Peyer's patch (tissue), 4 donors: ENCODE data around the gene FBXO39. TPM values are rescaled to one million over a fixed set of nuclear protein-coding genes. Genes with fewer than 3 reads are reported as not detected.
A peak's percentile ranks its signal among the peaks of the same experiment; 100 is the strongest.

Experiments
- DNase-seq, 3 donors: peaks; one replicate each; pipeline ENCODE4 v3.0.0-alpha.2; 2017 to 2019
- H3K27ac ChIP-seq, 4 donors: fragments of 200-600 bp; sonication (generic); one replicate each; pipeline ENCODE4 v1.5.1; 2016 to 2019
- H3K27me3 ChIP-seq, 2 donors: fragments of 200-600 bp; sonication (generic); one replicate each; pipeline ENCODE4 v1.5.1; 2019
- H3K36me3 ChIP-seq, 3 donors: fragments of 200-600 bp; sonication (generic); one replicate each; pipeline ENCODE4 v1.5.1; 2016 to 2019
- H3K4me1 ChIP-seq, 4 donors: fragments of 200-600 bp; sonication (generic); one replicate each; pipeline ENCODE4 v1.5.1; 2016 to 2019
- H3K4me3 ChIP-seq, 4 donors: fragments of 200-600 bp; sonication (generic); 1 replicate in 3 of 4; 2 replicates in 1 of 4; pipeline ENCODE4 v1.5.1; 2016 to 2019; ENCODE audit warnings: mild to moderate bottlenecking in 1 of 4
- H3K9me3 ChIP-seq, 4 donors: fragments of 200-600 bp; sonication (generic); one replicate each; pipeline ENCODE4 v1.5.1; 2016 to 2019; ENCODE audit warnings: mild to moderate bottlenecking in 1 of 4
- CTCF ChIP-seq, 6 experiments: fragments of 450-650 bp in 4 of 6; fragments of 200-600 bp in 2 of 6; sonication (generic) in 1 of 6; IDR thresholded peaks; one replicate each; pipeline ENCODE4 v1.5.1; 2017 to 2019; ENCODE audit warnings: antibody characterized with exemption in 6 of 6, mild to moderate bottlenecking in 3 of 6, moderate library complexity in 1 of 6
- POLR2A ChIP-seq, 2 donors: fragments of 450-650 bp; IDR thresholded peaks; one replicate each; pipeline ENCODE4 v1.5.1; 2017; ENCODE audit warnings: antibody characterized with exemption in 2 of 2, mild to moderate bottlenecking in 2 of 2, moderate library complexity in 2 of 2
- small RNA-seq, 2 donors: library from RNA; depleted of rRNA; stranded (forward); fragments of <200 nt; gene quantifications; one replicate each; pipeline ENCODE3, GENCODE V24; 2016
- total RNA-seq, 4 donors: library from RNA; depleted of rRNA; stranded (reverse); fragments of >200 nt; gene quantifications; one replicate each; pipeline ENCODE4 v1.1.0, GENCODE V29; 2016

FBXO39 gene
- total RNA-seq, 4 donors from 2014 or later = 0.53 to 4.1 TPM; not detected in 2

- Histone ChIP-seq H3K27me3 (no peaks in the 10 kb centered on the region), H3K4me3 (no peak overlapping the region), H3K4me1 (no peaks in the 10 kb centered on the region), H3K36me3 (no peaks in the 10 kb centered on the region), H3K27ac (no peak overlapping the region), H3K9me3 (no peaks in the 10 kb centered on the region)
- no peak for DNase-seq
- no peak for TF ChIP-seq CTCF (IDR thresholded peaks at IDR 0.05)
- TF ChIP-seq POLR2A (IDR thresholded peaks at IDR 0.05) = no peak
Observed at GRCh38 chr17:6823011-6823442, 47.0 kb downstream of the FBXO39 start.

DNA sequence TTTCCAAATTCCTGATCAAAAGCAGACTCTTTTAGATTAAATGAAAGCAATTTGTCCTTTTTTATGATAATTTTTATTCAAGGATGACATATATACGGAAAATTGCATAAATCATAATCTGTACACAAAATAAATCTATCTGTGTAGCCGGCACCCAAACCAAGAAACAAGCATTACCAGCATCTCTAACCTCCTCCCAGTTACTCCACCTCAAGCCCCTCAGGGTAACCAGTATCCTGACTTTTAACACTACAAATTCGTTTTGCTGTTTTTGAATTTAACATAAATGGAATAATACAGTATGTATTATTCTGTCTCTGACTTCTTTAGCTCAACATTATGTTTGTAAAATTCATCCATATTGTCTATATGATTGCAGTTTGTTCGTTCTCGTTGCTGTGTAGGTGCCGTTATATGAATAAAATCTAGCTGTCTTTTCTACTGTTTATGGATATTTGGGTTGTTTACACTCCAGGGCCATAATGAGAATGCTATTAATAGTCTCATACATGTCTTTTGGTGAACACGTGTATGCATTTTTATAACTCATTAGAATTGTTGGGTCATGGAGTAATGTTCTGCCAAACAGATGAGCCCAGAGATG lies 54.5 kb downstream of the FBXO39 start:
- no peaks in the 10 kb centered on the region for H3K36me3 ChIP-seq
- H3K9me3 ChIP-seq = no peaks in the 10 kb centered on the region
- peaks cover 0 to 5% of the 10 kb centered on the region in 2 donors for H3K27me3 ChIP-seq
- H3K4me3 ChIP-seq = no peak overlapping the region
- H3K4me1 ChIP-seq = peaks cover 0 to 10% (median 0%) of the 10 kb centered on the region in 4 donors
- DNase-seq = no peak
- no peak for TF ChIP-seq POLR2A (IDR thresholded peaks at IDR 0.05)
- TF ChIP-seq CTCF (IDR thresholded peaks at IDR 0.05) = no peak
- H3K27ac ChIP-seq = no peak overlapping the region

DNA sequence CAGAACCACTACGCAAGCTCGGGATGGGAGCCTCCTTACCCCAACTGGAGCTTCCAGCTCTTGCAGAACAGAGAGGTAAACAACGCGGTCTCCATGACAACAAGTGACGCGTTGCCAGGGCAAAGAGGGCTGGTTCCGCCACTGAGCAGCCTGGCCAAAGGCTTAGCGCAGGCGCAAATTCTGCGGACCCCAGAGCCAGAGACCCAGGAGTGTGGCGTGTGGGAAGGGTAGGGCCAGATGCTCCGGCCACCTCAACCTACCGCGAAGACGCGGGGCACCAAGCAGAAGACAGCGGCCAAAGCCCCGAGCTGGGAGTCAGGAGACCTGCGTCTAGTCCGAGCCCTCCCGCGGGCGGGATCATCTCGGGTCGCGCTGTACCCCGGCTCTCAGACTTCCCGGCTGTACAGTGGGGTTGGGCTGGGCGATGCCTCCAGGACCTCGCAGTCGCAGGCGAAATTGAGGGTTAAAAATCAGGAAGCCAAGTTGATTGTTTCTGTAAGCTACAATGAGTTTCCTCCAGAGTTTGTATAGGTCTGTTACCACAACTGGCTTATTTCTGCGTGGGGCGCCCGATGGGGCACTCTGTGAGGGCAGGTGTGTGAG lies 55.7 kb downstream of the FBXO39 start, which contains the start of gene TEKT1:
TSS of gene TEKT1 (minus strand) at position 69 of the 603 bp plus-strand sequence. CDS start 1,353 bp downstream, outside the sequence.
- peaks cover 0 to 5% of the 10 kb centered on the region in 2 donors for H3K27me3 ChIP-seq
- DNase-seq = peak; percentile 63 to 83 (median 67)
- peak within 1 kb of the TSS in 3 of 4 donors; percentile 23 to 36 (median 29) for H3K4me3 ChIP-seq
- H3K27ac ChIP-seq = no peak within 1 kb of the TSS
- TF ChIP-seq CTCF (IDR thresholded peaks at IDR 0.05) = no peak
- TF ChIP-seq POLR2A (IDR thresholded peaks at IDR 0.05) = no peak
- no peaks in the 10 kb centered on the region for H3K36me3 ChIP-seq
- no peaks in the 10 kb centered on the region for H3K9me3 ChIP-seq
- H3K4me1 ChIP-seq = peaks cover 0 to 10% (median 0%) of the 10 kb centered on the region in 4 donors

Small RNAs within 50 kb of the gene (small RNA-seq; reads per million reads assigned to genes)
- 0 reads per million in 2 donors for gene AC004706.2

Other genes with a start within 250 kb of the FBXO39 start
- gene PITPNM3, start 219.7 kb upstream of the FBXO39 start, total RNA-seq = 1 to 10 TPM; 2.1 to 5.4 (median 4.0) TPM
- gene KIAA0753, start 135.5 kb upstream of the FBXO39 start, total RNA-seq = 10 to 100 TPM; 14.7 to 36.3 (median 23.3) TPM
- 100 to 1,000 TPM in 3 of 4 donors, 10 to 100 TPM in 1; 73.9 to 192 (median 149) TPM for gene TXNDC17, start 135.2 kb upstream of the FBXO39 start, total RNA-seq
- 1 to 10 TPM; 2.0 to 4.9 (median 3.1) TPM for gene MED31, start 124.6 kb upstream of the FBXO39 start, total RNA-seq
- gene C17orf100, start 124.5 kb upstream of the FBXO39 start, total RNA-seq = 10 to 100 TPM in 1 of 4 donors, 1 to 10 TPM in 3; 2.3 to 16.5 (median 3.1) TPM
- not detected for gene SLC13A5, start 62.8 kb upstream of the FBXO39 start, total RNA-seq
- gene XAF1, start 20.2 kb upstream of the FBXO39 start, total RNA-seq = 100 to 1,000 TPM in 1 of 4 donors, 10 to 100 TPM in 3; 29.9 to 218 (median 36.3) TPM
- not detected for gene TEKT1, start 55.5 kb downstream of the FBXO39 start, total RNA-seq
- gene ALOX12, start 219.8 kb downstream of the FBXO39 start, total RNA-seq = not detected
- 100 to 1,000 TPM in 2 of 4 donors, 10 to 100 TPM in 2; 56.9 to 138 (median 109) TPM for gene RNASEK, start 236.4 kb downstream of the FBXO39 start, total RNA-seq
- 1 to 10 TPM in 2 of 4 donors, under 1 TPM in 2; 0.57 to 9.9 (median 1.4) TPM for gene BCL6B, start 246.8 kb downstream of the FBXO39 start, total RNA-seq